Fibroblast of skin of right biceps (primary cell): ENCODE measurements around the gene AGBL1.

Source experiments
- DNase-seq: peaks from one replicate; pipeline ENCODE4 v3.0.0-alpha.2; 2013

AGBL1 gene

GRCh38 chr15:86255247-86255646 is 175.6 kb downstream of the AGBL1 start:
- DNase-seq: no peak

- DNase-seq: no peak
These were observed 177.0 kb downstream of the AGBL1 start for GRCh38 chr15:86256628-86257027.

GRCh38 chr15:86259589-86259988 is 179.9 kb downstream of the AGBL1 start:
- no peak for DNase-seq

DNA sequence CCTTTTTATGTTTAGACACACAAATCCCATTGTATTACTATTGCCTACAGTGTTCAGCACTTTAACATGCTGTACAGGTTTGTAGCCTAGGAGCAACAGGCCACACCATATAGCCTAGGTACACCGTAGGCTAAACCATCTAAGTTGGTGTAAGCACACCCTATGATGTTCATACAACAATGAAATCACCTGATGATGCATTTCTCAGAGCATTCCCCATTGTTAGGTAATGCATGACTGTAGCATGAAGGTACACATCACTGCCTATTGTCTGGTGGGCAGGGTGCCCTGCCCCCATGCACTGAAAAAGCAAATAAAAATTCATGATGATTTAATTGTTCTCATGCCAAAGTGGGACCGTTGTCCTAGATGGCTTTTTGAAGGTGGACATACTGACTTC is 183.6 kb downstream of the AGBL1 start:
- no peak for DNase-seq

- no peak for DNase-seq
These were observed 187.3 kb downstream of the AGBL1 start for GRCh38 chr15:86266896-86267484.

GRCh38 chr15:86267892-86268291 is 188.2 kb downstream of the AGBL1 start:
- DNase-seq: no peak

GRCh38 chr15:86268558-86268957 is 188.9 kb downstream of the AGBL1 start:
- DNase-seq: no peak

DNA sequence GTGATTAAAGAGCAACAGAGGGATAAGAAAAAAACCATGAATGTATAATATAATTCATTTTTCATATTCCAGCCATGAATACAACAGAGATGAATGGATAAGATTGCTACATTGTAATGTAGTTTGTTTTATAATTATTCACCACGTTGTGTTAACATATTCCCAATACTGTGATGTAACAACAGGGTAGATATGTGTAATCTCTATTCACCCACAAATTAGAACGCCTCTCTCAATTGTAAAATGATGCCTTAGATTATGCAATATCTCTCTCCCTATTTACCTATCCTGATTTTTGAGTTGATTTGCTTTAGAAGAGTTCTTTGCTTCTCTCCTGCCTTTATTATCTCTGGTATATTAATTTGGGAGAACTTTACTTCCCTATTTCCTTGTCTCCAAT is 193.6 kb downstream of the AGBL1 start:
- no peak for DNase-seq

DNA sequence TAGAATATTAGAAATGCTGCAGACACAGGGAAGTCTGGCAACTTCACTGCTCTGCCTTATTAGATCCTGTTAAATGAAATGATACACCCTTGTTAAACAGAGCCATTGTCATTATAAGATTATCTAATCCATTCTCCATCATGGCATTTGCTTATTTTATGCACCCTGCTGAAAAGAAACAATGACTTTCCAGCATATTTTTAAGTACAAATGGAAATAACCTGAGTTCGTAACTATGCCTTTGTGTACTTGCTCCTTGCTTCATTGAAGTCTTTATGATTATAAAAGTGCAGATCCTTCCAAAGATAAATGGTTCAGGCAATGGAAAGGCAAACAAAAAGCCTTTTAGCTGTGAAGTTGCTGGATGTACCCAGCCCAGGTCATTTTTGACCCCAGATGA is 195.7 kb downstream of the AGBL1 start:
- no peak for DNase-seq

GRCh38 chr15:86278586-86278985 is 198.9 kb downstream of the AGBL1 start:
- DNase-seq: no peak

DNA sequence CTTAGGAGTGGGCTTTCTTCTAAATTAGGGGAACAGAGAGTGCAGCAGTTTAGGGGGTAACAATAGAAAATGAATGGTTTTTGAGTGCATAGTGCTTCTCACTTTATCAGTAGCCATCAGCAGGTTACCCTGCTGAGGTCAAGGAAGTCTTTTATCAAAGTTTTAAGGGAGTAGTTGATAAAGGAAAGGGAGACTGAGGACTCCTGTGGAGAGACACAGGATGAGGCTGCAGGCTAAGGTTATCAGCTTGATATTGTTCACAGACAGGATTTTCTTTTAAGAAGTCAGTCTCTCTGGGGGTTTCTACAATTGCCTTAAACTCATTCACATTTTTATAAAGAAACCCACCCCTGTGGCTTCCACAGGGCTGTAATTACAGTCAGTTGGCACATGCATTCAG is 205.0 kb downstream of the AGBL1 start:
- no peak for DNase-seq

GRCh38 chr15:86295511-86295910 is 215.8 kb downstream of the AGBL1 start:
- DNase-seq: no peak

GRCh38 chr15:86296769-86297168 is 217.1 kb downstream of the AGBL1 start:
- DNase-seq: no peak

GRCh38 chr15:86300390-86301125 is 220.9 kb downstream of the AGBL1 start:
- DNase-seq: peak; percentile 6

DNA sequence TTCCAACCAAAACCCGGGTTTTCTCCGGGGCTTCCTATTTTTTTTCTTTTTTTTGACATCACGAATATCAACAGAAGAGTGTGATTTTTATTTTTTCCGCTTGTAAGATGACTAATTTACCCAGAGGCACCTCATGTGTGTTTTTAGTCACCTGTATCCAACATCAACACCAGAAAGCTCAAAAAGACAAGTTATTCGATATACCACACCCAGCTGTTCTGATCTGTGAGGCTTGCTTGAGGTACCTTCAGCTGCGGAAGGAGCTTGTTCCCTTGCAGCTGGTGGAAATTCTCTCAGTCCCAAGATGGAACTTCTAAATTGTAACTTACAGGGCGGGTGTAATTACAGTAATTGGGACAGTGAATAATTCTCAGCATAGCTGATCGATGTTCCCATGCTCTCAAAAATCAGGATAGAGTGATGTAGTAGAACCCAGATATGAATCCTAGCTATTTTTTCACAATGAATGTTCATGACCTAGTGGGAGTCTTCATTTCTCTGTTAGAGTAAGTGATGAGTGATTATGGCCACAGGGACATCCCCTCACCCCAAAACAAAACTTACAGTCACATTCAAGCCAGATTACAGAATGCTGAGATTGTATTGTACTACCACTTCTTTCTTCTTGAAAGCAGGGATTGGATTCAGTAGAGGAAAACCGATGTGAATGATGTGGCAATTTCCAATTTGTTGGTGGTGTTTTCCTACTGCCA is 232.1 kb downstream of the AGBL1 start:
- no peak for DNase-seq

GRCh38 chr15:86312486-86312885 is 232.8 kb downstream of the AGBL1 start:
- no peak for DNase-seq

DNA sequence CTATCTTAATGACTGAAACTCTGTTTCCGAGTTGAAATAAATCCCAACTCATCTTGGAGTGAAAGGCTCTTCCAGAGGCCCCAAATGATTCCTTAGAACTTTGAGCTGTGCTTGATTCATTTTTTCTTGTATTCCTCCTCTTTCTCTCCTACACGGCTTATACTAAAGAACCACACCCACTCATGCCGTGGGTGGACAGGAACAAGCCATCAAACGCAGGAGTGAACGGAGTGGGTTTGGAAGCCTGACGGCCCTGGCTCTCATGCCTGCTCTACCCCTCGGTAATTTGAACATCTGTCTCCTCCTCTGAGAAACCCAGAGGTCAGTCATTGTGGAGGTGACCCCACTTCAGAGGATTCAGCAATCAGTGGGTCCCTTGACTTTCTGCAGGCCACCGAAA is 236.5 kb downstream of the AGBL1 start:
- DNase-seq: no peak

- DNase-seq: no peak
These were observed 237.2 kb downstream of the AGBL1 start for GRCh38 chr15:86316726-86317383.

DNA sequence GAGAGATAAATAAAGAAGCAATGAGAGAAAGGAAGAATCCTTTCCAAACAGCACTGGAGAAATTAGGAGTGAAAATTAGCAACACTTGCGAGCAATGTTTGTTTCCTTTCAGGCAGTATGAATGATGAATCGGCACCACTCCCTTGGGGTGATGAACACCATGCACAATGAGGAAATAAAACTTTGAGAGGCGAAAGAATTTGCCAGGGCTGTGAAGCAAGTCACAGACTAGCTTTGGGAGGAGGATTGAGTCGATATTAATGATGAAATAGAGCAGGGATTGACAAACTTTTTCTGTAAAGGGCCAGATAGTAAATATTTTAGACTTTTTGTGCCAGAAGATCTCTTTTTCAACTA is 237.7 kb downstream of the AGBL1 start:
- DNase-seq: no peak

GRCh38 chr15:86322629-86323028 is 243.0 kb downstream of the AGBL1 start:
- no peak for DNase-seq

DNA sequence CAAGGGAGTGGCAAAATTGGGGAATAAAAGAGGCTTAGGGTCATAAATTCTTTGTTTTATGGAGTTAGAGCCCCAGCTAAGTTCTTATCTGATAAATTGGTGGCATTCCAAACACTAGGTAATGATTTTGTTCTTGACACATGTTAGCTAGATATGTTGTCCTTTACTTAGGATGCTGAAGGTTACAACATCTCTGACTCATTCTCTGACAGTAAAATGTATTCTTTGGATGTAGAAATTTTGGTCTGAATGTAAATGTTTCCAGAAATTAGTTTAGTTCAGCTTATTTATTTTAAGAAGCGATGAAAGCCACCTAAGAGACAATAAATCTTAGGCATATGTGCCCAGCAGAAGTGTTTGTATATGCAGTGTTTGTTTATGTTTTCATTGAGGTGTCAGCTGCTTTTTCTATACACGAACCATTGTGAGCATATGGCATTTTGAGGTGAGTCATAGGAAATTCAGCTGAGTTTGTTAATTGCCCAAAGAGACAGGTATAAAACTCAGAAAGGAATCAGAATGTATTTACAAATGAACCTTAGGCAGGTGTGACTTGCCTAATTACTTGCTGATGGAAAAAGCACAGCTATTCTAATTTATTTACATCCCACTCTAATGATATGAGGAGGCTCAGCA is 247.7 kb downstream of the AGBL1 start:
- no peak for DNase-seq

DNA sequence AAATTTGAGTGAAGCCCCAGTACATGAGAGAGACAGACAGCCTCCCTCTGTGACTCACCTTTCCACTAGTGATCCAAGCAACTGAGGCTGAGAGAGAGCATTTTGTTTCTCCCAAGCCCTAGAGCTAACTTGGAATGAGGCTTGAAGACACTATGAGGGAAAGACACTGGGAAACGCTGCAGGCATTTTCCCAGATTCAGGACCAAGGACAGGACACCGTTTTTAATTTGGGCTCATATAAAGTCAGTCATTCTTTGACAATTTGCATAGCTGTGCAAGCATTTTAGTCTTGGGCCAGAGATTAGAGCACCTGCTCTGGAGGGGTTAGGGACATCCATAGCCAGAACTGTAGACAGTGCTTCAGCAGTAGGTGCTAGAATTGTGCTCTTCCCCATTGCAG is 249.0 kb downstream of the AGBL1 start:
- no peak for DNase-seq

DNA sequence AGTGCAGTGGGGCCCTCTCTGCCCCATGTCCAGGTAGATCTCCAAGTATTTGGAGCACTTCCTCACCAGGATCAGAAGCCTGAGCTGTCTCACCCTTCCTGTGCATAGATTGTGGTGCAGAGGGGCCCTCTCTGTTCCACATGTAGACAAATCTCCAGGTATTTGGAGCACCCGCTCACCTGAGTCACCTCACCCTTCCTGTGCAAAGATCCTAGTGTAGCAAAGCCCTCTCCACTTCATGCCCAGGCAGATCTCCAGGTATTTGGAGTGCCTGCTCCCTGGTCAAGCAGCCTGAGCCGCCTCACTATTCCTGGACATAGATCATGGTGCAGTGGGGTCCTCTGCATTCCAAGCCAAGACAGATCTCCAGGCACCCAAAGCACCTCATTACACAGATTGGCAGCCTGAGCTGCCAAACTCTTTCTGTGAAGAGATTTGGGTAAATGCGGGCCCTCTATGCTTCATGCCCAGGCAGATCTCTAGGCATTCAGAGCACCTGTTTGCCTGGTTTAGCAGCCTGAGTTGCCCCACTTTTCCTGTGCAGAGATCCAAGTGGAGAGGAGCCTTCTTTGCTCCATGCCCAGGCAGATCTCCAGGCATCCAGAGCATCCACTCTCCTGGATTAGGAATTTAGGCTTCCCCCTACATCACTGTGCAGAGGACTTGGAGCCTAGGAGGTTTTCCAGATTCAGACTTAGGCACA is 249.8 kb downstream of the AGBL1 start:
- no peak for DNase-seq
